WTC11 (cell line): ENCODE data around the gene RRAGD. TPM values are rescaled to one million over a fixed set of nuclear protein-coding genes. Genes with fewer than 3 reads are reported as not detected.

Source experiments
- ATAC-seq: fragments of 200-7000 bp; cut with Tn5 transposase; 2 replicates; pipeline ENCODE4 v1.10.0; 2021; ENCODE audit warnings: mild to moderate bottlenecking, moderate library complexity
- CTCF ChIA-PET: fragments of 300-600 bp; sonication (Branson Sonifier 250); formaldehyde crosslinking; loops from one replicate; lab custom pipeline; 2021; ENCODE audit warnings: antibody characterized with exemption; lab: Charles Lee
- POLR2A ChIA-PET: fragments of 350-600 bp; sonication (Branson Sonifier 250); formaldehyde crosslinking; loops from one replicate; lab custom pipeline; 2021; ENCODE audit warnings: antibody characterized with exemption; lab: Charles Lee
- DNase-seq: peaks from one replicate; pipeline ENCODE4 v3.0.0; 2021; ENCODE audit warnings: low spot score
- H3K27ac Mint-ChIP-seq: 2 replicates; pipeline ENCODE4 v1.8.0; 2021; ENCODE audit warnings: mixed read lengths
- H3K27me3 Mint-ChIP-seq: 2 replicates; pipeline ENCODE4 v1.8.0; 2021; ENCODE audit warnings: low read depth, mild to moderate bottlenecking, moderate library complexity, mixed read lengths
- H3K36me3 Mint-ChIP-seq: 2 replicates; pipeline ENCODE4 v1.8.0; 2021; ENCODE audit warnings: mixed read lengths
- H3K4me1 Mint-ChIP-seq: 2 replicates; pipeline ENCODE4 v1.8.0; 2022; ENCODE audit warnings: mixed read lengths
- H3K4me3 Mint-ChIP-seq: 2 replicates; pipeline ENCODE4 v1.8.0; 2021; ENCODE audit warnings: mild to moderate bottlenecking, moderate library complexity, mixed read lengths
- H3K9me3 Mint-ChIP-seq: 2 replicates; pipeline ENCODE4 v1.8.0; 2021; ENCODE audit warnings: mixed read lengths
- FOXP1 ChIP-seq: sonication (generic); formaldehyde crosslinking; IDR thresholded peaks from 2 replicates; pipeline ENCODE4 v1.8.0; 2022; ENCODE audit warnings: missing genetic modification reagents, mild to moderate bottlenecking, moderate library complexity, borderline replicate concordance
- GTF2I ChIP-seq: fragments of 250-450 bp; sonication (Bioruptor Pico); conservative IDR thresholded peaks from 2 replicates; pipeline ENCODE4 v1.4.0; 2021; ENCODE audit warnings: mild to moderate bottlenecking
- JAZF1 ChIP-seq: fragments of 250-450 bp; sonication (Bioruptor Pico); IDR thresholded peaks from 2 replicates; pipeline ENCODE4 v1.9.0; 2021; ENCODE audit warnings: moderate library complexity, mild to moderate bottlenecking, inconsistent platforms
- JUN ChIP-seq: sonication (generic); formaldehyde crosslinking; IDR thresholded peaks from 2 replicates; pipeline ENCODE4 v1.8.0; 2023; ENCODE audit warnings: mild to moderate bottlenecking, missing genetic modification reagents
- NR1H2 ChIP-seq: sonication (generic); formaldehyde crosslinking; IDR thresholded peaks from 2 replicates; pipeline ENCODE4 v1.9.0; 2021; ENCODE audit warnings: mild to moderate bottlenecking, moderate library complexity, missing genetic modification reagents
- RELA ChIP-seq: sonication (generic); formaldehyde crosslinking; IDR thresholded peaks from 2 replicates; pipeline ENCODE4 v1.8.1; 2022; ENCODE audit warnings: missing genetic modification reagents, mild to moderate bottlenecking, borderline replicate concordance
- SMAD3 ChIP-seq: sonication (generic); formaldehyde crosslinking; IDR thresholded peaks from 2 replicates; pipeline ENCODE4 v1.8.0; 2022; ENCODE audit warnings: missing genetic modification reagents, mild to moderate bottlenecking, borderline replicate concordance
- TCF7 ChIP-seq: sonication (generic); formaldehyde crosslinking; IDR thresholded peaks from 2 replicates; pipeline ENCODE4 v1.8.0; 2022; ENCODE audit warnings: mild to moderate bottlenecking, low read depth, missing genetic modification reagents, moderate library complexity
- ZNF219 ChIP-seq: sonication (generic); formaldehyde crosslinking; IDR thresholded peaks from 2 replicates; pipeline ENCODE4 v1.8.0; 2023; ENCODE audit warnings: missing genetic modification reagents, mild to moderate bottlenecking, borderline replicate concordance
- total RNA-seq: library from RNA; stranded (reverse); gene quantifications from 3 replicates; pipeline ENCODE4 v1.2.3, GENCODE V29; 2021
- TF ChIP-seq, protein P1 (sequence below): fragments of 250-450 bp; sonication (Bioruptor Pico); IDR thresholded peaks from 2 replicates; pipeline ENCODE4 v1.9.0; 2021; ENCODE audit warnings: mild to moderate bottlenecking
- TF ChIP-seq, protein P2 (sequence below): fragments of 250-450 bp; sonication (Bioruptor Pico); IDR thresholded peaks from 2 replicates; pipeline ENCODE4 v1.9.0; 2021; ENCODE audit warnings: moderate library complexity, mild to moderate bottlenecking, inconsistent platforms, borderline replicate concordance
- TF ChIP-seq, protein P3 (sequence below): sonication (generic); formaldehyde crosslinking; IDR thresholded peaks from 2 replicates; pipeline ENCODE4 v1.8.0; 2023; ENCODE audit warnings: mild to moderate bottlenecking, missing genetic modification reagents
- TF ChIP-seq, protein P4 (sequence below): sonication (generic); formaldehyde crosslinking; IDR thresholded peaks from 2 replicates; pipeline ENCODE4 v1.8.0; 2023; ENCODE audit warnings: missing genetic modification reagents, mild to moderate bottlenecking, borderline replicate concordance

Gene RRAGD
- total RNA-seq, 1 experiment from 2014 or later: 25.4 TPM

DNA sequence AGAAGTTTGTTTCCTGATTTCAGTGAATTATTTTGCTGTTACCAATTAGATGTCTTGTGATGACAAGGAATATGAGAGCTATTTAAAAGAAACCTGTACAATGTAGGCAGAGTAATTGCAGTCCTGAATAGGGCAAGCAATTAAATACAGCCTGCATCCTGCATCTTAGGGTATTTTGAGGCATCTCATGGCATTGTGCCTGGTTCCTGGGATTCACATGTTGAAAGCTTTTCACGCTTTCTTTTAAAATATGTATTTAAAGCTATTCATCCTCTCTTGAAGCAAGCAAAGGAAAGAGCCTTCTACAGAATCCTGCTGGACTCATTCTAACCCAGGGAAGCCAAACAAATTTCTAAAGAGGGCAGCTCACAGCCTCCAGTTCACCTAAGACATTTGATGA is 4.7 kb upstream of the RRAGD start (continued):
- TF ChIP-seq, protein P1, sequence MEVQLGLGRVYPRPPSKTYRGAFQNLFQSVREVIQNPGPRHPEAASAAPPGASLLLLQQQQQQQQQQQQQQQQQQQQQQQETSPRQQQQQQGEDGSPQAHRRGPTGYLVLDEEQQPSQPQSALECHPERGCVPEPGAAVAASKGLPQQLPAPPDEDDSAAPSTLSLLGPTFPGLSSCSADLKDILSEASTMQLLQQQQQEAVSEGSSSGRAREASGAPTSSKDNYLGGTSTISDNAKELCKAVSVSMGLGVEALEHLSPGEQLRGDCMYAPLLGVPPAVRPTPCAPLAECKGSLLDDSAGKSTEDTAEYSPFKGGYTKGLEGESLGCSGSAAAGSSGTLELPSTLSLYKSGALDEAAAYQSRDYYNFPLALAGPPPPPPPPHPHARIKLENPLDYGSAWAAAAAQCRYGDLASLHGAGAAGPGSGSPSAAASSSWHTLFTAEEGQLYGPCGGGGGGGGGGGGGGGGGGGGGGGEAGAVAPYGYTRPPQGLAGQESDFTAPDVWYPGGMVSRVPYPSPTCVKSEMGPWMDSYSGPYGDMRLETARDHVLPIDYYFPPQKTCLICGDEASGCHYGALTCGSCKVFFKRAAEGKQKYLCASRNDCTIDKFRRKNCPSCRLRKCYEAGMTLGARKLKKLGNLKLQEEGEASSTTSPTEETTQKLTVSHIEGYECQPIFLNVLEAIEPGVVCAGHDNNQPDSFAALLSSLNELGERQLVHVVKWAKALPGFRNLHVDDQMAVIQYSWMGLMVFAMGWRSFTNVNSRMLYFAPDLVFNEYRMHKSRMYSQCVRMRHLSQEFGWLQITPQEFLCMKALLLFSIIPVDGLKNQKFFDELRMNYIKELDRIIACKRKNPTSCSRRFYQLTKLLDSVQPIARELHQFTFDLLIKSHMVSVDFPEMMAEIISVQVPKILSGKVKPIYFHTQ (CRISPR knock-in tag): no peak
- TF ChIP-seq FOXP1 (CRISPR knock-in tag) (no peak), TCF7 (CRISPR knock-in tag) (no peak)

DNA sequence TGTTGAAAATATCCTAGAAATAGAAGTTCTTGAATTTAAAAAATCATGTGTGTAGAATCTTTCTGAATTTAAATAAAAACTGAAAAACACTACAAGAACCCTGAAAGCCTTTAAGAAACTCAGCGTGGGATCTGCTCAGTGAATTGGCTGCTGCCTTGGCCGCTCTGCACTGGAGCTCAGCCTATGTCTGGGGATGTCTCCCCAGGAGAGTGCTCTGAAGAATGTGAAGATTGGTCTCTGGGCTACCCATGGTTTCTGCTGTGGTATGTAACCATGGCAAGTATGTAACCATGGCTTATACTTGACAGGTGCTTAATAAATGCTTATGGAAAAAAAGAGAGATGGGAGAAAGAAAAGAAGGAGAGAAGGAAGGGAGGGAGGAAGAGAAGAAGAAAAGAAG is 3.1 kb upstream of the RRAGD start:
- ATAC-seq (no peak), DNase-seq (no peak)
- CTCF ChIA-PET: interaction anchor here (0.5 to 3.6 kb wide), 4 partner anchors 14 to 103 kb away, joined by 3 to 13 read pairs (median 6); no protein-coding TSS in a partner anchor
- POLR2A ChIA-PET: no interaction called here
- Mint-ChIP-seq H3K27ac (no peak overlapping the region), H3K4me3 (no peak overlapping the region), H3K27me3 (peaks cover 33% of the 10 kb centered on the region), H3K4me1 (peaks cover 12% of the 10 kb centered on the region), H3K9me3 (no peaks in the 10 kb centered on the region), H3K36me3 (no peaks in the 10 kb centered on the region)
- no peak for TF ChIP-seq JUN (CRISPR knock-in tag)
- TF ChIP-seq SMAD3 (CRISPR knock-in tag): no peak

DNA sequence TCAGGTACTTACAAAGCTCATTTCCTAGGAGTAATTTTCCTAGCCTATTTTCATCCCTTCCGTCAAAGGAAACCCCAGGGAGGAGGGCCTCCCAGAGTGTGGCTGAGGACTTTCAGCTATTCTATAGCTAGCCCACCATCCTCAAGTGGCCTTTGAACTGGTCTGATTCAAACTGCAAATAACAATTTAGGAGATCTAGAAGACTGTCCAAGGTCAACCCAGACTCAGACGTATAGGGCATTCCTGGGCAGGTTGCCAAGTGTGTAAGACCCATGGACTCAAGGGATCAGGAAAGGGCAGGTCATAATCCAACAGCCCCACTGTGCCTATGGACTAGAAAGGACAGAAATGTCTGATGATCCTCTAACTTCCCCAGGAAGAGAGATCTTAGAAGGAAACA is 2.1 kb upstream of the RRAGD start:
- H3K36me3 Mint-ChIP-seq: no peaks in the 10 kb centered on the region
- POLR2A ChIA-PET: interaction anchor here (0.5 kb wide), 1 partner anchor 341 kb away, joined by 4 read pairs; no protein-coding TSS in a partner anchor
- no peak for TF ChIP-seq JAZF1
- no peak for TF ChIP-seq RELA (CRISPR knock-in tag)
- H3K9me3 Mint-ChIP-seq: no peaks in the 10 kb centered on the region
- no peak for ATAC-seq
- H3K4me1 Mint-ChIP-seq: peaks cover 19% of the 10 kb centered on the region
- DNase-seq: no peak
- no peak overlapping the region for H3K27ac Mint-ChIP-seq
- H3K4me3 Mint-ChIP-seq: no peak overlapping the region
- CTCF ChIA-PET: interaction anchor here (1.1 to 3.6 kb wide), 3 partner anchors 42 to 195 kb away, joined by 3 to 13 read pairs (median 4); no protein-coding TSS in a partner anchor
- H3K27me3 Mint-ChIP-seq: peaks cover 36% of the 10 kb centered on the region

DNA sequence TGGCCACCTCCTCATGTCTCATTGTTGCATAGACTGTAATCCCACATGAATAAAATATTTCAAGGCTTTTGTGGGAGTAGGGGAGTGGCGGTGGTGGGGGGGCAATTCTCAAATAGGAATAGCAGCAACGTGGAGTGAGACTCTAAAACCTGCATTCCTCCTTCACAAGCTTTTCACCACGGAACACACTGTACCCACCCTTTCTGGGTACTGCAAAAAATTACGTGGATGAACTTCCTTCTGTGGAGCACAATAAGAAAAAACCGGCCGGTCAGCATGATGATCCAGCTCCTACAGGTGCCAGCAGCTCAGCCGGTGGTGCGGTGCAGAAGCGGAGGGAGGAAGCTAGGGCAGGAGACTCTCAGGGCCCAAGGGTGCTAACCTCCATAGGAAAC is 930 bp upstream of the RRAGD start:
- no peaks in the 10 kb centered on the region for H3K9me3 Mint-ChIP-seq
- H3K27ac Mint-ChIP-seq: no peak overlapping the region
- DNase-seq: no peak
- POLR2A ChIA-PET: no interaction called here
- H3K36me3 Mint-ChIP-seq: no peaks in the 10 kb centered on the region
- H3K4me1 Mint-ChIP-seq: peaks cover 28% of the 10 kb centered on the region
- TF ChIP-seq ZNF219: 0 out of 2 replicates have a peak, but pooled peaks have one; percentile 17
- TF ChIP-seq, protein P2, sequence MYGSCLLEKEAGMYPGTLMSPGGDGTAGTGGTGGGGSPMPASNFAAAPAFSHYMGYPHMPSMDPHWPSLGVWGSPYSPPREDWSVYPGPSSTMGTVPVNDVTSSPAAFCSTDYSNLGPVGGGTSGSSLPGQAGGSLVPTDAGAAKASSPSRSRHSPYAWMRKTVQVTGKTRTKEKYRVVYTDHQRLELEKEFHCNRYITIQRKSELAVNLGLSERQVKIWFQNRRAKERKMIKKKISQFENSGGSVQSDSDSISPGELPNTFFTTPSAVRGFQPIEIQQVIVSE: no peak
- CTCF ChIA-PET: interaction anchor here (0.7 to 4.3 kb wide), 6 partner anchors 11 to 53 kb away, joined by 3 to 34 read pairs (median 4); partner anchors contain the start of gene ANKRD6
- H3K27me3 Mint-ChIP-seq: peaks cover 36% of the 10 kb centered on the region
- ATAC-seq: no peak
- peak overlapping the region; percentile 86 for H3K4me3 Mint-ChIP-seq

DNA sequence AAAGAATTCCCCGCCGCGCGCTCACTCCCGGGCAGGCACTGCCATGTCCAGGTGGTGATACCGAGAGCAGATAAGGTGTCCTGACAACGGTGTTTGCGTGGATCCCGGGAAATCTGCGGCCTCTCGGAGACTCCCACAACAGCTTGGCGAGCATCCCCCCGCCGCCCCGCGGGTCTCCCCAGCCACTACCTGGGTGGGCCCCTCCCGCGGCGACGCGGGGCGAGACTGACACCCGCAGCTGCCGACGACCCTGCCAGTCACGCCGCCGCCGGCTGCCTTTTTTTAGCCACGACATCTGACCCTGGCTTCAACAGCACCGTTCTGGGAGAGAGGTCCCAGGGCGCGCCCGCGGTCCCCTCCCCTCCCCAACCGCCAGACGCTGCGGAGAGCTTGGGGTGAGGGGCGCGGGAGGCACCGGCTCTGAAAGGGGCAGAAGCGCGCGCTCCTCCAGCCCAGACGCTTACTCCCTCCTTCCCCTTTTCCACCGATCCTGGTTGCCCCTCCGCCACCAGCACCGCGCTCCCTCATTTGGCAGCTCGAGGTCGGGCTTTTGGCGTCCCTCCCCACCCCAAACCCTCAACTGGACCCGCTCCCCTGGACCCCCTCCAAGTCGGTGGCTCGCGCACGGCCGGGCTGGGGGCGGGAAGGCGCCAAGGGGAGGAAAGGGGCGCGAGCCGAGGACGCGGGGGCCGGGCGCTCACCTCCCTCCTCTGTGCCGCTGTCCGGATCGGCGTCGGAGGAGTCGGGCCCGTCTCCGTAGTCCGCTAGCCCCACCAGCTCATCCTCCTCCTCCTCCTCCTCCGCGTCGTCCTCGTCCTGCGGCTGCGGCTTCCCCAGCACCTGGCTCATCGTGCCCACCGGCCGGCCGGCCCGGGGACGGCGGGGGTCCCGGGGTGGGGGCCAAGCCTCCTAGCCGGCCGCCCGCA is 665 bp downstream of the RRAGD start:
- Mint-ChIP-seq H3K9me3 (no peaks in the 10 kb centered on the region), H3K36me3 (no peaks in the 10 kb centered on the region), H3K27me3 (peaks cover 36% of the 10 kb centered on the region), H3K27ac (peak overlapping the region; percentile 93), H3K4me1 (peaks cover 43% of the 10 kb centered on the region), H3K4me3 (peak overlapping the region; percentile 81)
- POLR2A ChIA-PET: interaction anchor here (0.5 to 1.7 kb wide), 4 partner anchors 39 to 331 kb away, joined by 3 to 5 read pairs (median 4); partner anchors contain the start of gene PNRC1
- DNase-seq: peak; percentile 74
- CTCF ChIA-PET: interaction anchor here (0.6 to 4.3 kb wide), 8 partner anchors 9 to 125 kb away, joined by 3 to 34 read pairs (median 7); no protein-coding TSS in a partner anchor
- peak; percentile 64 for ATAC-seq
- TF ChIP-seq NR1H2 (CRISPR knock-in tag) (no peak), GTF2I (CRISPR knock-in tag) (no peak), JUN (CRISPR knock-in tag) (no peak)
- TF ChIP-seq, protein P3, sequence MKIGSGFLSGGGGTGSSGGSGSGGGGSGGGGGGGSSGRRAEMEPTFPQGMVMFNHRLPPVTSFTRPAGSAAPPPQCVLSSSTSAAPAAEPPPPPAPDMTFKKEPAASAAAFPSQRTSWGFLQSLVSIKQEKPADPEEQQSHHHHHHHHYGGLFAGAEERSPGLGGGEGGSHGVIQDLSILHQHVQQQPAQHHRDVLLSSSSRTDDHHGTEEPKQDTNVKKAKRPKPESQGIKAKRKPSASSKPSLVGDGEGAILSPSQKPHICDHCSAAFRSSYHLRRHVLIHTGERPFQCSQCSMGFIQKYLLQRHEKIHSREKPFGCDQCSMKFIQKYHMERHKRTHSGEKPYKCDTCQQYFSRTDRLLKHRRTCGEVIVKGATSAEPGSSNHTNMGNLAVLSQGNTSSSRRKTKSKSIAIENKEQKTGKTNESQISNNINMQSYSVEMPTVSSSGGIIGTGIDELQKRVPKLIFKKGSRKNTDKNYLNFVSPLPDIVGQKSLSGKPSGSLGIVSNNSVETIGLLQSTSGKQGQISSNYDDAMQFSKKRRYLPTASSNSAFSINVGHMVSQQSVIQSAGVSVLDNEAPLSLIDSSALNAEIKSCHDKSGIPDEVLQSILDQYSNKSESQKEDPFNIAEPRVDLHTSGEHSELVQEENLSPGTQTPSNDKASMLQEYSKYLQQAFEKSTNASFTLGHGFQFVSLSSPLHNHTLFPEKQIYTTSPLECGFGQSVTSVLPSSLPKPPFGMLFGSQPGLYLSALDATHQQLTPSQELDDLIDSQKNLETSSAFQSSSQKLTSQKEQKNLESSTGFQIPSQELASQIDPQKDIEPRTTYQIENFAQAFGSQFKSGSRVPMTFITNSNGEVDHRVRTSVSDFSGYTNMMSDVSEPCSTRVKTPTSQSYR (CRISPR knock-in tag): 0 out of 2 replicates have a peak, but pooled peaks have one; percentile 33
- TF ChIP-seq, protein P4, sequence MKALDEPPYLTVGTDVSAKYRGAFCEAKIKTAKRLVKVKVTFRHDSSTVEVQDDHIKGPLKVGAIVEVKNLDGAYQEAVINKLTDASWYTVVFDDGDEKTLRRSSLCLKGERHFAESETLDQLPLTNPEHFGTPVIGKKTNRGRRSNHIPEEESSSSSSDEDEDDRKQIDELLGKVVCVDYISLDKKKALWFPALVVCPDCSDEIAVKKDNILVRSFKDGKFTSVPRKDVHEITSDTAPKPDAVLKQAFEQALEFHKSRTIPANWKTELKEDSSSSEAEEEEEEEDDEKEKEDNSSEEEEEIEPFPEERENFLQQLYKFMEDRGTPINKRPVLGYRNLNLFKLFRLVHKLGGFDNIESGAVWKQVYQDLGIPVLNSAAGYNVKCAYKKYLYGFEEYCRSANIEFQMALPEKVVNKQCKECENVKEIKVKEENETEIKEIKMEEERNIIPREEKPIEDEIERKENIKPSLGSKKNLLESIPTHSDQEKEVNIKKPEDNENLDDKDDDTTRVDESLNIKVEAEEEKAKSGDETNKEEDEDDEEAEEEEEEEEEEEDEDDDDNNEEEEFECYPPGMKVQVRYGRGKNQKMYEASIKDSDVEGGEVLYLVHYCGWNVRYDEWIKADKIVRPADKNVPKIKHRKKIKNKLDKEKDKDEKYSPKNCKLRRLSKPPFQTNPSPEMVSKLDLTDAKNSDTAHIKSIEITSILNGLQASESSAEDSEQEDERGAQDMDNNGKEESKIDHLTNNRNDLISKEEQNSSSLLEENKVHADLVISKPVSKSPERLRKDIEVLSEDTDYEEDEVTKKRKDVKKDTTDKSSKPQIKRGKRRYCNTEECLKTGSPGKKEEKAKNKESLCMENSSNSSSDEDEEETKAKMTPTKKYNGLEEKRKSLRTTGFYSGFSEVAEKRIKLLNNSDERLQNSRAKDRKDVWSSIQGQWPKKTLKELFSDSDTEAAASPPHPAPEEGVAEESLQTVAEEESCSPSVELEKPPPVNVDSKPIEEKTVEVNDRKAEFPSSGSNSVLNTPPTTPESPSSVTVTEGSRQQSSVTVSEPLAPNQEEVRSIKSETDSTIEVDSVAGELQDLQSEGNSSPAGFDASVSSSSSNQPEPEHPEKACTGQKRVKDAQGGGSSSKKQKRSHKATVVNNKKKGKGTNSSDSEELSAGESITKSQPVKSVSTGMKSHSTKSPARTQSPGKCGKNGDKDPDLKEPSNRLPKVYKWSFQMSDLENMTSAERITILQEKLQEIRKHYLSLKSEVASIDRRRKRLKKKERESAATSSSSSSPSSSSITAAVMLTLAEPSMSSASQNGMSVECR (CRISPR knock-in tag): no peak
